Effector memory CD8-positive, alpha-beta T cell (primary cell): ENCODE data around the gene CLSTN1.
A peak's percentile ranks its signal among the peaks of the same experiment; 100 is the strongest.

ENCODE experiments used
- ATAC-seq: fragments of 150-1000 bp; cut with Tn5 transposase; replicated peaks from 2 replicates; pipeline ENCODE4 v1.10.0; 2021; ENCODE audit warnings: mild to moderate bottlenecking, moderate library complexity
- DNase-seq, 3 experiments: peaks; one replicate each; pipeline ENCODE4 v3.0.0; 2021
- H3K27ac Mint-ChIP-seq, 2 donors: one replicate each; pipeline ENCODE4 v1.8.0; 2022; ENCODE audit warnings: mild to moderate bottlenecking in 2 of 2, mixed read lengths in 2 of 2, moderate library complexity in 2 of 2
- H3K27me3 Mint-ChIP-seq, 2 donors: one replicate each; pipeline ENCODE4 v1.8.0; 2022; ENCODE audit warnings: mixed read lengths in 2 of 2
- H3K36me3 Mint-ChIP-seq: one replicate; pipeline ENCODE4 v1.8.0; 2022; ENCODE audit warnings: mild to moderate bottlenecking, moderate library complexity, mixed read lengths; ENCODE audit not compliant: insufficient read depth
- H3K4me1 Mint-ChIP-seq, 2 donors: one replicate each; pipeline ENCODE4 v1.8.0; 2022; ENCODE audit warnings: low read depth in 2 of 2, mixed read lengths in 2 of 2
- H3K4me3 Mint-ChIP-seq, 2 donors: one replicate each; pipeline ENCODE4 v1.8.0; 2022; ENCODE audit warnings: mild to moderate bottlenecking in 2 of 2, mixed read lengths in 2 of 2, moderate library complexity in 2 of 2
- H3K9me3 Mint-ChIP-seq, 2 donors: one replicate each; pipeline ENCODE4 v1.8.0; 2022; ENCODE audit warnings: mixed read lengths in 2 of 2
- total RNA-seq, 9 experiments: gene quantifications; one replicate each; lab custom pipeline; 2026; lab: John Stamatoyannopoulos, UW

CLSTN1 gene
- 50.0 to 187 (median 151) reads per million in 9 experiments for total RNA-seq

DNA sequence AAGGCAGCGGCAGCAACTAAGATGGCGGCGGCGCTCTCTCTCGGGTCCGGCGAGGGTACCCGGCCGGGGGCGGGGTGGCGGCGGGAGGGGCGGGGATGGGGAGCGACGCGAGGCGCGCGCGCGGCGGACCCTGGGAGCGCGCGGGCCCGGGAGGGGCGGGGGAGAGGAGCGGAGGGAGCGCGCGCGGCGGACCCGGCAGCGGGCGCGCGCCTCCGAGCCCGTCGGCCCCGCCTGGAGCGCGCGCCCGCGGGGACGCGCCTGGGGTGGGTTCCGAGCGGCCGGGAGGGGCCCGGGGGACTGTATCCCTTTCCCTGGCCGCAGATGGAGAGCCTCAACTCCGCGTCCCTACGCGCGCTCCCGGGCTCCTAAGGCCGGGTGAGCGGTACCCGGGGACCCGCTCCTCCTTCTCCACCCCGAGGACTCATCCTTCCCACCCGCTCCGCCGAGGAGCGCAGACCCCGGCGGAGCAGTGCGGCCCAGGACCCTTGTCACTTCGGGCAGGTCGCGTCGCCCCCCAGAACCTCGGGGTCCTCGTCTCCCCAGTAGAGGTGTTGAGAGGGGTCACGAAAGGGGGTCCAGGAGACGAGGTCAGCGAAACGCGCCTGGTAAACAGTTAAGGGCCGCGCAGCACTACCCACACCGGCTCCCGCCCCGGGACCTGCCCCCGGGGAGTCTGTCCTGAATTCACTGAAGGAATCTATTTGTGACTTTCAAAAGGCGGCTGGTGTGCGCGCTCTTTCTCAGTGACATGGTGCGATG is at the start of gene CLSTN1:
CLSTN1 (minus strand) TSS at position 23 of the 759 bp plus-strand sequence. CDS start 232 bp downstream, outside the sequence.
- H3K4me3 Mint-ChIP-seq: peak within 1 kb of the TSS; percentile 88 to 89
- no peaks in the 10 kb centered on the region for H3K27me3 Mint-ChIP-seq
- DNase-seq: peak; percentile 81 to 84 (median 81)
- H3K27ac Mint-ChIP-seq: peak within 1 kb of the TSS; percentile 77 to 88
- H3K36me3 Mint-ChIP-seq: peaks cover 11% of the 10 kb centered on the region
- peak; percentile 74 for ATAC-seq
- H3K9me3 Mint-ChIP-seq: no peaks in the 10 kb centered on the region
- peaks cover 29 to 30% of the 10 kb centered on the region in 2 donors for H3K4me1 Mint-ChIP-seq

GRCh38 chr1:9873385-9873784 is 49.6 kb upstream of the CLSTN1 start:
- Mint-ChIP-seq H3K4me3 (no peak overlapping the region), H3K4me1 (peaks cover 6 to 8% of the 10 kb centered on the region in 2 donors), H3K9me3 (no peaks in the 10 kb centered on the region), H3K36me3 (no peaks in the 10 kb centered on the region), H3K27me3 (no peaks in the 10 kb centered on the region), H3K27ac (no peak overlapping the region)
- ATAC-seq: no peak
- DNase-seq: no peak

- Mint-ChIP-seq H3K9me3 (no peaks in the 10 kb centered on the region), H3K4me1 (peaks cover 6 to 8% of the 10 kb centered on the region in 2 donors), H3K27me3 (no peaks in the 10 kb centered on the region), H3K4me3 (no peak overlapping the region), H3K36me3 (no peaks in the 10 kb centered on the region), H3K27ac (no peak overlapping the region)
- DNase-seq: no peak
- ATAC-seq: no peak
Measured at GRCh38 chr1:9872430-9873165, 48.8 kb upstream of the CLSTN1 start.

GRCh38 chr1:9871707-9872425 is 48.1 kb upstream of the CLSTN1 start:
- no peak for DNase-seq
- Mint-ChIP-seq H3K36me3 (no peaks in the 10 kb centered on the region), H3K4me3 (no peak overlapping the region), H3K27ac (no peak overlapping the region), H3K4me1 (peaks cover 9 to 10% of the 10 kb centered on the region in 2 donors), H3K27me3 (no peaks in the 10 kb centered on the region), H3K9me3 (no peaks in the 10 kb centered on the region)
- ATAC-seq: no peak

DNA sequence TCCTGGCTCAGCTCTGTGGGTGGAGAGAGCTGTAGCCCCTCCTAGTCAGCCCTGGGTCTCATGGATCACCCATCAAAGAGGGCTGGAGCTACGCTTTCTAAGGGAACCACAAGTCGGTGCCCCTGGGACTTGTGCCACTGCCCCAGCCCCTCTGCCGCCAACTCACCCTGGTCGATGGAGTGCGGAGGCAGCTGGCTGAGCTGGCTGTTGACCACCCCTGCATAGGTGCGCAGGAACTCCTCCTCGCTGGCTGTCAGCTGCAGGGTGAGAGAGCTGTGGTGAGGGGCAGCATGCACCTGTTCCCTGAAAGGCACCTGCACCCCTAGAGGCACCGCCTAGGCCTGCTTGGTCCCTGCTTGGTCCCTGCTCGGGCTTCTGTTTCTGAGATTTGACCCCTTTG is 47.3 kb upstream of the CLSTN1 start:
- Mint-ChIP-seq H3K27me3 (no peaks in the 10 kb centered on the region), H3K27ac (no peak overlapping the region), H3K4me3 (no peak overlapping the region), H3K36me3 (no peaks in the 10 kb centered on the region), H3K9me3 (no peaks in the 10 kb centered on the region), H3K4me1 (peaks cover 12 to 13% of the 10 kb centered on the region in 2 donors)
- DNase-seq: no peak
- ATAC-seq: no peak

DNA sequence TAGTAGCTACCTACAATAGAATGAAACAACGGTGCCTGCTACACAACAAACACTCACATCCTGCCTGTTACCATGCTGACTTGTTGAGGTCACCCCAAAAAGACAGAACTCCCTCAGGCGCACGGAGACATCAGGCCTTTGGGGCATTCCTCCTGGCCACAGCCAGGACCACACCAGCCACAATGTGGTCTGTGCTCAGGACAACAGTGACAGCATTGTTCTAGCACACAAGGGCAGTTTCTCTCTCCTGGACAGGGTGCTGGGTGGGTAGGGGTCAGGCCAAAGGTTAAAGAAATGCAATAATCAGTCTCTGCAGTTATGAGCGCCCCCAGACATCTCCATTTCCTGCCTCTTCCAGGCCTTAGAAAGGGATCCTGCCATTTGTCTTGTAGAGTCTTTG is 46.8 kb upstream of the CLSTN1 start:
- no peak overlapping the region for H3K4me3 Mint-ChIP-seq
- ATAC-seq (no peak), DNase-seq (no peak)
- peaks cover 11 to 12% of the 10 kb centered on the region in 2 donors for H3K4me1 Mint-ChIP-seq
- no peak overlapping the region for H3K27ac Mint-ChIP-seq
- no peaks in the 10 kb centered on the region for H3K27me3 Mint-ChIP-seq
- H3K9me3 Mint-ChIP-seq: no peaks in the 10 kb centered on the region
- no peaks in the 10 kb centered on the region for H3K36me3 Mint-ChIP-seq

DNA sequence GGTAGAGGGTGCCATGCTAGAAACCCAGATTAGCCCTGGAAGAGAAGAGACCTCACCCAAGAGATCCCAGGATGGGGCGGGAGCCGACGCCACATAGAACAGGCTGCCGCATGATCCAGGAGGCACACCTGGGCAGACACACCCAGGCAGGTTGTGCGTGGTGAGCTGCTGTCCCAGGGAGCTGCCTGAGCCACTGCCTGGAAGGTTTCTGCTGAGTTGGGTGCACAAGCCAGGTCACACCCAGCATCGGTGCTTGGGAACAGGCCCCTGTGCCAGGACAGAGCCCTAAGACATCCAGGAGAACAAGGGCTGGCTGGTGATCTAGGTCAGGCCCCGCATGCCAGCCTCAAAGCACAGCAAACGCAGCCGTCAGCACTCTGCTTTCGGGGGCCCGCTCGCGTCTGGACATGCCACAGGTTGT is 46.1 kb upstream of the CLSTN1 start:
- no peaks in the 10 kb centered on the region for H3K27me3 Mint-ChIP-seq
- no peak overlapping the region for H3K27ac Mint-ChIP-seq
- H3K36me3 Mint-ChIP-seq: no peaks in the 10 kb centered on the region
- no peaks in the 10 kb centered on the region for H3K9me3 Mint-ChIP-seq
- no peak overlapping the region for H3K4me3 Mint-ChIP-seq
- ATAC-seq (no peak), DNase-seq (no peak)
- peaks cover 7 to 8% of the 10 kb centered on the region in 2 donors for H3K4me1 Mint-ChIP-seq

GRCh38 chr1:9868244-9868590 is 44.5 kb upstream of the CLSTN1 start:
- Mint-ChIP-seq H3K27me3 (no peaks in the 10 kb centered on the region), H3K4me1 (peaks cover 4 to 9% of the 10 kb centered on the region in 2 donors), H3K36me3 (no peaks in the 10 kb centered on the region), H3K4me3 (no peak overlapping the region), H3K9me3 (no peaks in the 10 kb centered on the region), H3K27ac (no peak overlapping the region)
- DNase-seq: no peak
- ATAC-seq: no peak

DNA sequence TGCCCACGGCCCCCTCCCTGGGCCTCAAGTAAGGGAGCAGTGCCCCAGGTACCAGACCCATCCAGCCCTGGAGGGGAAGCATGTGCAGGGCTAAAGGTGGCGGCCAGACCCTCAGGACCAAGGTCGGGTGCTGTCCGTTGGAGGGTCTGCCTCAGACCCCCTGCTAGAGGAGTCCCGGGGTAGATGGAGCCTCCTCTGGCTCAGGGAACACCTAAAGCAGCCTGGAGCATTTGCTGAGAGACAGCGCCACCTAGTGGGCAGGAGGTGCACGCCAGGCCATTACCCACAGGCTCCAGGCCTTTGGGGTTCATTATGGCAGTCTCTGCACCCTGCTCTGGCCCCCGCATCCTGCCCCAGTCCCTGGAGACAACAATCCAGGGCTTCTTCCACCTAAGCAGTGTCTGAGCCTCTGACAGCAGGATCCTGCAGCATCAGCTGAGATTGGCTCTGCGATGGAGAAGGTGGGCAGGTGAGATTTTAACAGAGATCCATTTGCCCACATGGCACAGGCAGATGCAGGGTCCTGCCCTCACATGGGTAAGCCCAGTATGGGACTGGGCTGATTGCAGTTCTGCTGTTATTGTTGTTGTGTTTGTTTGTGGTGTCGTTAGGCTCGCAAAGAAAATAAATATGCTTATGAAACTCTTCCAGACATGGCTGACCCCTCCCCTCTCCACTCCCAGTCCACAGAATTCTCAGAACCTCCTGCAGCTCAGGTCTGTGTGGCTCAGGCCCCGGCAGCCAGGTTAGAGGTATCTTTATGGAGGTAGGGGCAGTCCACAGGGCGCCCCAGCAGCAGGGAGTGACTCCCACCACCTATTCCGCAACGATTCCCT is 43.9 kb upstream of the CLSTN1 start:
- peak; percentile 86 to 91 (median 90) for DNase-seq
- Mint-ChIP-seq H3K27ac (no peak overlapping the region), H3K27me3 (no peaks in the 10 kb centered on the region), H3K36me3 (no peaks in the 10 kb centered on the region), H3K4me3 (no peak overlapping the region), H3K4me1 (peaks cover 4 to 9% of the 10 kb centered on the region in 2 donors), H3K9me3 (no peaks in the 10 kb centered on the region)
- ATAC-seq: peak; percentile 99

DNA sequence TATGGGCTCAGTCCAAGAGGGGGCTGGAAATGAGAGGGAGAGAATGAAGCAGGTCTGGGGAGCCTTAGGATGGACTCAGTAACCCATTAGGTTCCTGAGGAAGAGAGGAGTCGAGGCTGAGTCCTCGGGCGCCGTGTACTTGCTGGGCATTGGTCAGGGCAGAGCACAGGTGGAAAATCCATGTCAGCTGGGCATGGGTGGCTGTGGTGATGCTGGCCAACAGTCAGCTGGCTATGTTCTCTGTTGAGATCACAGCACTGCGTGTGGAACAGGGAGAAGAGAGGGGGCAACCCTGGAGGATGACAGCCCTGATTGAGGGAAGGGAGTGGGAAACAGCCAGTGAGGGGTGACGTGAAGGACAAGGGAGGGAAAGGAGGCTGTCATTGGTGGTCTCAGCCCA is 43.1 kb upstream of the CLSTN1 start:
- Mint-ChIP-seq H3K4me3 (no peak overlapping the region), H3K9me3 (no peaks in the 10 kb centered on the region), H3K36me3 (no peaks in the 10 kb centered on the region), H3K27ac (no peak overlapping the region), H3K4me1 (peaks cover 4 to 9% of the 10 kb centered on the region in 2 donors), H3K27me3 (no peaks in the 10 kb centered on the region)
- ATAC-seq (no peak), DNase-seq (no peak)

DNA sequence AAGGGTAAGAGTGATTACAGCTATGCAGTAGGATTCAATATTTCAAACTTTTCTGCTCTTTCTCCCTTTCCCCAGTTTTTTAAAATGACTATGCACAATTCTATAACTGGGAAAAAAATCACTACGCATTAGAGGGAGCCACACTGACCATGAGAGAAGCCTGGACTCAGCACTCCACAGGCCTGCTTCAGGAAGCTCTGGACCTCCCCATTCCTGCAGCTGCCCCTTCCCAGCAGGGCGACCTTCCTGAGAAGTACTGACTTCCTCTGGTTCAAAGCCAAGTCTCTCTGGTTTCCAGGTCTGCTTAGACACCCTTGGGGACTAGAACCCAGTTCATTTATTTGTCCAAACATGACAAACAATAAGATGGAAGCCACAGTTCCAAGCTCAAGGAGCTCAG is 42.0 kb upstream of the CLSTN1 start:
- Mint-ChIP-seq H3K36me3 (no peaks in the 10 kb centered on the region), H3K4me1 (peaks cover 4 to 9% of the 10 kb centered on the region in 2 donors), H3K4me3 (no peak overlapping the region), H3K27ac (no peak overlapping the region), H3K27me3 (no peaks in the 10 kb centered on the region), H3K9me3 (no peaks in the 10 kb centered on the region)
- DNase-seq (no peak), ATAC-seq (no peak)

GRCh38 chr1:9863371-9863770 is 39.6 kb upstream of the CLSTN1 start:
- Mint-ChIP-seq H3K27ac (no peak overlapping the region), H3K36me3 (peaks cover 2% of the 10 kb centered on the region), H3K4me3 (no peak overlapping the region), H3K4me1 (peaks cover 4 to 10% of the 10 kb centered on the region in 2 donors), H3K9me3 (no peaks in the 10 kb centered on the region), H3K27me3 (no peaks in the 10 kb centered on the region)
- DNase-seq: no peak
- no peak for ATAC-seq

DNA sequence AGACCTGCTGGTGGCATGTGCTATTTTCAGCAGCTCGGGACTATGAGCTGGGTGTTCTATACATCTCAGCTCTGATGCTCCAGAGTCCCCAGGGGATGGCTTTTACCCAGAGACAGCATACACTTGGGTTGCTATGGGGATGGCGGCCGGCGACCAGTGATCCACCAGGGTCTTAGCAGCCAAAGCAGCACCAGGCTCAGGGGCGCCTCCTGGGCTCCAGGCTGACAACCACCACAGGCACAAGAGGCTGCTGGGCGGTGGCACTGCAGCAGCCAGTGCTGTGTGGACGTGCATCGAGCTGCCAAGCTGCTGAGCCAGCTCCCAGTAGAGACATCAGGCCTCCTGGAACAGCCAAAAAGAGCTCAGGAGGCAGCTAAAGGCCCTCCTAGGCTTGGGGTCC is 37.6 kb upstream of the CLSTN1 start:
- H3K4me1 Mint-ChIP-seq: peaks cover 0 to 4% of the 10 kb centered on the region in 2 donors
- no peak for ATAC-seq
- H3K27ac Mint-ChIP-seq: no peak overlapping the region
- H3K36me3 Mint-ChIP-seq: peaks cover 5% of the 10 kb centered on the region
- no peak for DNase-seq
- no peaks in the 10 kb centered on the region for H3K27me3 Mint-ChIP-seq
- H3K9me3 Mint-ChIP-seq: no peaks in the 10 kb centered on the region
- H3K4me3 Mint-ChIP-seq: no peak overlapping the region
